NCI-H82 treated with DMSO at 0.1 percent for 48 hours (cell line): ENCODE data around the gene ENC1.

Source experiments
- DNase-seq: peaks from one replicate; lab custom pipeline; 2025; ENCODE audit not compliant: unreplicated experiment; lab: John Stamatoyannopoulos, UW

ENC1 gene

GRCh38 chr5:74612045-74612444 is 28.5 kb downstream of the ENC1 start:
- DNase-seq: no peak

GRCh38 chr5:74608736-74609601 is 31.6 kb downstream of the ENC1 start:
- no peak for DNase-seq

- no peak for DNase-seq
Measured at GRCh38 chr5:74605759-74606158, 34.8 kb downstream of the ENC1 start.

- DNase-seq: no peak
Measured at GRCh38 chr5:74603376-74603775, 37.2 kb downstream of the ENC1 start.

- DNase-seq: no peak
Measured at GRCh38 chr5:74599148-74599547, 41.4 kb downstream of the ENC1 start.

GRCh38 chr5:74598731-74599130 is 41.8 kb downstream of the ENC1 start:
- no peak for DNase-seq

- DNase-seq: no peak
Measured at GRCh38 chr5:74596927-74597326, 43.6 kb downstream of the ENC1 start.

- DNase-seq: no peak
Measured at GRCh38 chr5:74595143-74595925, 45.2 kb downstream of the ENC1 start.

GRCh38 chr5:74594137-74595040 is 46.1 kb downstream of the ENC1 start:
- no peak for DNase-seq

- DNase-seq: peak; percentile 73
Measured at GRCh38 chr5:74589204-74590056, 51.1 kb downstream of the ENC1 start.

- DNase-seq: no peak
Measured at GRCh38 chr5:74588415-74588814, 52.1 kb downstream of the ENC1 start.

- DNase-seq: no peak
Measured at GRCh38 chr5:74587890-74588289, 52.6 kb downstream of the ENC1 start.

GRCh38 chr5:74587300-74587699 is 53.2 kb downstream of the ENC1 start:
- no peak for DNase-seq

GRCh38 chr5:74586856-74587255 is 53.7 kb downstream of the ENC1 start:
- DNase-seq: no peak

- no peak for DNase-seq
Measured at GRCh38 chr5:74582853-74583252, 57.7 kb downstream of the ENC1 start.

- DNase-seq: no peak
Measured at GRCh38 chr5:74581988-74582365, 58.6 kb downstream of the ENC1 start.

GRCh38 chr5:74580729-74581109 is 59.8 kb downstream of the ENC1 start:
- DNase-seq: no peak

GRCh38 chr5:74579215-74579614 is 61.3 kb downstream of the ENC1 start:
- DNase-seq: no peak

GRCh38 chr5:74578356-74579044 is 62.0 kb downstream of the ENC1 start:
- DNase-seq: no peak
